Non-pigmented ciliary epithelial cell (primary cell): ENCODE results near the gene RYR2.

Experiments used
- DNase-seq: peaks from one replicate; pipeline ENCODE4 v3.0.0-alpha.2; 2010; ENCODE audit warnings: low read depth

RYR2 gene

GRCh38 chr1:237204841-237205240 is 162.9 kb downstream of the RYR2 start:
- no peak for DNase-seq

GRCh38 chr1:237205400-237206064 is 163.5 kb downstream of the RYR2 start:
- no peak for DNase-seq

- DNase-seq, result no peak
Observed at GRCh38 chr1:237206065-237206414, 164.1 kb downstream of the RYR2 start.

GRCh38 chr1:237211031-237211430 is 169.0 kb downstream of the RYR2 start:
- no peak for DNase-seq

DNA sequence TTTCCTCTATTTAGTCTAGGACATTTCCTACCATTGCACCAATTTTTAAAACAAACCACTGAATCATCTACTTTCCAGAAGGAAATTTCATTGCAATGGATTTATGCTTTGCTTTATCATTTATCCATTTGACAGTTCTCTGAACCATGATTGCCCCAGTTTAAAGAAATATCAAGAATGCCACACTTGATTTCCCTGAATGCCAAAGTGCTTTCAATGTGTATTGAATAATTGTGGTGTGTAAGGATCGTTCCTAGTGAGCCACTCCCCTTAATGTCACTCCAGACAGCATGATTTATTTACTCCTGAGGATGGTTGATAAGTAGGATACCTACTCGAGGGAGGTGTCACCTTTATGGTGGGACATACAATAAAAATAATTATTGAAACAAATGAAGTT is 169.6 kb downstream of the RYR2 start:
- DNase-seq, result no peak

GRCh38 chr1:237219751-237220642 is 178.0 kb downstream of the RYR2 start:
- DNase-seq, result no peak

DNA sequence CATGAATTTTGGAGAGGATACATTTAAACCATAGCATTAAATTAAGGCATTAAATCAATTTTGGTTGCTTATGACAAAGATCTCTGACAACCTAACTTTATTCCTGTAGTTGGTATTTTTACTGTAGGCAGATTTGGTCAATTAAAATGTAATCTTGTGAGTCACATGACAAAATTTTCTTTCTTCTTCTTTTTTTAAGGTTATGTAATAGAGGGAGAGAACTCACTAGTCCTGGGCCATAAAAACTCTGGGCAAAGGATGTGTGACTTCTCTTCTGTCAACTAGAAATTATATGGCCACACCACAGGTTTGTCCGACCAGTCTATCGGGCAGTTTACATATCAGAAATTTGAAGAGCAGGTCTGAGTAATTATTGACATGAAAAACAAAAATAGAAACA is 181.4 kb downstream of the RYR2 start:
- DNase-seq, result no peak

DNA sequence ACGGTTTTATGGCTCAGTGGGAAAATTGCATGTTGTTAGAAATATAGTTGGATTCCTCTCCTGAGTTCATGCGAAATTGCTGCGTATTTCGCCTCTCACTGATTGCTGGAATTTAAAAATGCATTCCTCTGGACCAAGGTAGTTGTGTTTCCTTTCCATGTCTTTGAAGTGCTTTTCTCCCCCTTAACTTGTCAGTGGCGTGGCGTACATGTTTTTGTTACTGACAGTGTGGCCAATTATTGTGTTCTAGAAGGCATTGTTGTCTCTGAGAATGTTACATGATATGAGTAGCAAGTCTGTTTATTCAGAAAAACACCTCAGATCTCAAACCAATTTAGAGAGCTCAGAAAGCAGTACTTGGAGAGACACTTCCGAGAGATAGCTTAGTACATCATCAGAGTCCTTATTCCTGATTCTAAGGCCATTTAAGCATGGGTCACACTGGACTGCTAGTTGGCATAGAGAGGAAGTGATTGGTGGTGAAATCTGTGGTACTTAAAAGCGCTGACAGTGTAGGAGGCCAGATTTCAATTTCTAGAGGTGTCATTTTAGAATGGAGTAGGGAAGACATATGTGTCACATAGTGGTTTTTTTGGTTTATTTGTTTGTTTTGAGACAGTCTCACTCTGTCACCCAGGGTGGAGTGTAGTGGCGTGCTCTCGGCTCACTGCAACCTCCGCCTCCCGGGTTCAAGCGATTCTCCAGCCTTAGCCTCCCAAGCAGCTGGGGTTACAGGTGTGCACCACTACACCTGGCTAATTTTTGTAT is 184.4 kb downstream of the RYR2 start:
- DNase-seq, result no peak

DNA sequence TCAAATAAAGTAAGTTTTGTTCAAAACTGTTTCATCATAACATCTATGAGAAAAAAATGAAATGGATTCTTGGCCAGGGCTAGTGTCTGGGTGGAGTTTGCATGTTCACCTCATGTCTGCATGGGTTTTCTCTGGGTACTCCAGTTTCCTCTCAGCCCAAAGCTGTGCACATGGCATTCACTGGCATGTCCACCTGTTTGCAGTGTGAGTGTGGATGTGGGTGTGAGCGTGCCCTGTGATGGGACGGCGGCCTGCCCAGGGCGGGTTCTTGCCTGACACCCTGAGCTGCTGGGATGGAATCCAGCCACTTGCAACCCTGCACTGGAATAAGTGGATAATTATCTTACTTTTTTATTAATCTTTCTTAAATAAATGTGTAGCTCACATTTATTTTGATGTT is 185.5 kb downstream of the RYR2 start:
- no peak for DNase-seq

- DNase-seq, result no peak
Observed at GRCh38 chr1:237228421-237228820, 186.4 kb downstream of the RYR2 start.

GRCh38 chr1:237229333-237229732 is 187.3 kb downstream of the RYR2 start:
- no peak for DNase-seq

DNA sequence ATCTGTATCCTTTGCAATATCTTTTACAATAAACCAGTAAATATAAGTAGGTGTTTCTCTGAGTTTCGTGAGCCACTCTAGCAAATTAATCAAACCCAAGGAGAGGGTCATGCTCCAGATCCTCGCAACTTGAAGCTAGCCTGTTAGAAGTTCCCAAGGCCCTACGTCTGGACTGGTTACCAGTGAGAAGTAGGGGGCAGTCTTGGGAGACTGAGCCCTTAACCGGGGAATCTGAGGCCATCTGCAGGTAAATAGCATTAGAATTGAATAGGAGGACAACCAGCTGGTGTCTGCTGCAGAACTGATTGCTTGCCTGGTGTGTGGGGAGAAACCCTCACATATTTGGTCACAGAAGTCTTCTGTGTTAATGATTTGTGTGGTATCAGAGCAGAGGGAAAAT is 190.5 kb downstream of the RYR2 start:
- no peak for DNase-seq

GRCh38 chr1:237235091-237235490 is 193.1 kb downstream of the RYR2 start:
- no peak for DNase-seq

DNA sequence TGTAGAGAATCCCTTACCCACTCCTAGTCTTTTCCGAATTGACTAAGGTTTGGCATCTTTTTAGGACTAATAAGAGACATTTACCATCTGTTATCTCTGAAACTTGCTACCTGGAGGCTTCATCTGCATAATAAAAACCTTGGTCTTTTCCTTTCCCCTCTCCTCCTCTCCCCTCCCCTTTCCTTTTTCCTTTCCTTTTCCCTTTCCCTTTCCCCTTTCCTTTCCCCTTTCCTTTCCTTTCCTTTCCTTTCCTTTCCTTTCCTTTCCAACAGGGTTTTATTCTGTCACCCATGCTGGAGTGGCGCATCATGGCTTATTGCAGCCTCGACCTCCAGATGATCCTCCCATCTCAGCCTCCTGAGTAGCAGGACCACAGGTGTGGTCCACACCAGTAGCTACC is 195.7 kb downstream of the RYR2 start:
- no peak for DNase-seq

GRCh38 chr1:237239248-237239647 is 197.3 kb downstream of the RYR2 start:
- no peak for DNase-seq

- DNase-seq, result no peak
Observed at GRCh38 chr1:237241038-237241437, 199.1 kb downstream of the RYR2 start.

DNA sequence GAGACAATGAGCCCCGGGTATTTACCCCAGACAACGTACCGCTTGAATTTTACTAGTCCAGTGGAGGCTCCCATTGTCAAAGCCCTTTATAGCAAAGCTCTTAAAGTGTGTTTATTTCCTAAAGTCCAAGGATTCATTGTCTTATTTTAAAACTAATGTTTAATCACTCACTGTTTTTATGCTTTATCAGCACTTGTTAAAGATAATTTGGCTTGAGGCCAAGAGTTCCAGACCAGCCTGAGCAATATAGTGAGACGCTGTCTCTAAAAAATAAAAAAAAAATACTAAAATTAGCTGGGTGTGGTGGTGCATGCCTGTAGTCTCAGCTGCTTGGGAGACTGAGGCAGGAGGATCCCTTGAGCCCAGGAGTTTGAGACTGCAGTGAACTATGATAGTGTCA is 202.8 kb downstream of the RYR2 start:
- DNase-seq, result no peak

- DNase-seq, result no peak
Observed at GRCh38 chr1:237247442-237247841, 205.5 kb downstream of the RYR2 start.

DNA sequence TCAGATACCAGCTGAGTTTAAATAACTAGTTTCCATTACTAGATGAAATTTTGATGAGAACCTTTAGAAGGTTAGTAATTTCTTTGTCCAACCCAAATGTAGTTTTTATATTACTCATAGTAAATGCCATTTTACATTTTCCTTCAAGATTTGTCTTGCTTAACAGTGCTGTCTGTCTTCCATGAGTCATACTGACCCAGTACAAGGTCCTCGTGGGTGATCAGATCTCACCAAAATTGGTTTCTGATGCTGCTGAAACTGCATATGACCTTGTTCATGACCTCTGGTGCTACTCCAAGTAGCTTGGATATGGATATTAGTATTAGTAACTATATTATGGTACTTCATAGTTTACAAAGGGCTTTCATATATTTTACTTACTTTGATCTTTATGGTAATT is 207.1 kb downstream of the RYR2 start:
- DNase-seq, result no peak

DNA sequence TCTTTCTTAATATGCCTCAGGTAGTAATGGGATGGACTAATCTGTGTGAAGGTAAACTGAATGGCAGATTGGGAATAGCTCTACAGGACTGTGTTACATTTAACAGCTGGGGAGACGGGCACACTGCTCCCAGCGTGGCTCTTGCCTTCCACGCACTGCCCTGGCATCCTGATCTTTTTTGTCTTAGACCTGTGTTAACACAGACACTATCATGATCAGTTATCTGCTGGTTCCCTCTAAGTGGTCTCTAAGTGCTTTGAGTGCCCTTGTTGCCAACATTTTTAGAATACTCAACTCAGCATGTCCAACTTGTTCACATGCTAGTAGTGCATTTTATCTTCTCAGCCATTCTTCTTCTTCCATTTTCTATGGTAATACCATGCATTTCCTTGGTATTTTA is 208.1 kb downstream of the RYR2 start:
- DNase-seq, result no peak

GRCh38 chr1:237255071-237255470 is 213.1 kb downstream of the RYR2 start:
- DNase-seq, result no peak

GRCh38 chr1:237258871-237259270 is 216.9 kb downstream of the RYR2 start:
- DNase-seq, result no peak

- no peak for DNase-seq
Observed at GRCh38 chr1:237261198-237261597, 219.2 kb downstream of the RYR2 start.
